Mesothelial cell of epicardium (in vitro differentiated cells): Measurements from ENCODE around the gene GLUD2. TPM values are rescaled to one million over a fixed set of nuclear protein-coding genes. Genes with fewer than 3 reads are reported as not detected.
"Not testable (repeated sequence)": the region's sequence is repeated elsewhere in the genome, so short reads cannot be mapped to it uniquely, and the experiment has no call there.

Experiments
- DNase-seq, 2 experiments: peaks; one replicate each; pipeline ENCODE4 v3.0.0; 2021; ENCODE audit warnings: low spot score in 2 of 2; ENCODE audit not compliant: unreplicated experiment in 2 of 2
- H3K27ac Mint-ChIP-seq: 2 replicates; pipeline ENCODE4 v1.8.0; 2021; ENCODE audit warnings: mixed read lengths
- H3K27me3 Mint-ChIP-seq: 2 replicates; pipeline ENCODE4 v1.8.0; 2021; ENCODE audit warnings: low read depth, mixed read lengths
- H3K36me3 Mint-ChIP-seq: 2 replicates; pipeline ENCODE4 v1.8.0; 2021; ENCODE audit warnings: mixed read lengths
- H3K4me1 Mint-ChIP-seq: 2 replicates; pipeline ENCODE4 v1.8.0; 2021; ENCODE audit warnings: mixed read lengths
- H3K4me3 Mint-ChIP-seq: 2 replicates; pipeline ENCODE4 v1.8.0; 2021; ENCODE audit warnings: mild to moderate bottlenecking, moderate library complexity, mixed read lengths
- H3K9me3 Mint-ChIP-seq: 2 replicates; pipeline ENCODE4 v1.8.0; 2021; ENCODE audit warnings: mixed read lengths
- CTCF ChIP-seq: fragments of 200-600 bp; sonication (generic); IDR thresholded peaks from one replicate; pipeline ENCODE4 v1.5.0; 2021; ENCODE audit warnings: antibody characterized with exemption; ENCODE audit not compliant: unreplicated experiment
- total RNA-seq: library from RNA; stranded (reverse); gene quantifications from 3 replicates; pipeline ENCODE4 v1.2.1, GENCODE V29; 2021

GLUD2 gene
- 1.4 to 1.5 TPM (median 1.5 TPM) in 3 replicates for total RNA-seq

GRCh38 chrX:121047441-121048419, at the start of gene GLUD2:
Gene GLUD2, plus strand, starts transcription at chrX:121047610. Its CDS starts 75 bp downstream, at chrX:121047685.
- not testable (repeated sequence) for H3K27ac Mint-ChIP-seq, H3K4me1 Mint-ChIP-seq, H3K36me3 Mint-ChIP-seq
- H3K4me3 Mint-ChIP-seq = peak within 1 kb of the TSS; percentile 62
- DNase-seq = peak; percentile 23 to 38
- peaks cover 20% of the 10 kb centered on the region for H3K27me3 Mint-ChIP-seq
- peaks cover 44% of the 10 kb centered on the region for H3K9me3 Mint-ChIP-seq

- no peak overlapping the region for H3K4me3 Mint-ChIP-seq
- no peak overlapping the region for H3K27ac Mint-ChIP-seq
- no peak for DNase-seq
- peaks cover 6% of the 10 kb centered on the region for H3K4me1 Mint-ChIP-seq
- H3K27me3 Mint-ChIP-seq = peaks cover 7% of the 10 kb centered on the region
- H3K9me3 Mint-ChIP-seq = peaks cover 11% of the 10 kb centered on the region
- no peaks in the 10 kb centered on the region for H3K36me3 Mint-ChIP-seq
- TF ChIP-seq CTCF = no peak
These were observed 48.0 kb upstream of the GLUD2 start for GRCh38 chrX:120999413-120999812.

- Mint-ChIP-seq H3K4me1 (peaks cover 6% of the 10 kb centered on the region), H3K4me3 (no peak overlapping the region), H3K27ac (no peak overlapping the region), H3K27me3 (peaks cover 6% of the 10 kb centered on the region), H3K36me3 (no peaks in the 10 kb centered on the region), H3K9me3 (peaks cover 5% of the 10 kb centered on the region)
- DNase-seq = no peak
- TF ChIP-seq CTCF = peak; percentile 40
These were observed 46.8 kb upstream of the GLUD2 start for GRCh38 chrX:121000589-121000988.

GRCh38 chrX:121008920-121009319, 38.5 kb upstream of the GLUD2 start:
- Mint-ChIP-seq H3K4me3 (no peak overlapping the region), H3K27me3 (peaks cover 7% of the 10 kb centered on the region), H3K36me3 (no peaks in the 10 kb centered on the region), H3K4me1 (no peaks in the 10 kb centered on the region), H3K27ac (no peak overlapping the region), H3K9me3 (peaks cover 20% of the 10 kb centered on the region)
- no peak for DNase-seq
- TF ChIP-seq CTCF = no peak

- Mint-ChIP-seq H3K36me3 (no peaks in the 10 kb centered on the region), H3K4me1 (no peaks in the 10 kb centered on the region), H3K4me3 (no peak overlapping the region), H3K27me3 (peaks cover 5% of the 10 kb centered on the region), H3K27ac (no peak overlapping the region), H3K9me3 (peaks cover 25% of the 10 kb centered on the region)
- no peak for TF ChIP-seq CTCF
- no peak for DNase-seq
These were observed 37.6 kb upstream of the GLUD2 start for GRCh38 chrX:121009764-121010163.

GRCh38 chrX:121010218-121010617, 37.2 kb upstream of the GLUD2 start:
- no peak for TF ChIP-seq CTCF
- Mint-ChIP-seq H3K27ac (no peak overlapping the region), H3K4me3 (no peak overlapping the region), H3K9me3 (peaks cover 25% of the 10 kb centered on the region), H3K36me3 (no peaks in the 10 kb centered on the region), H3K4me1 (no peaks in the 10 kb centered on the region), H3K27me3 (peaks cover 5% of the 10 kb centered on the region)
- no peak for DNase-seq
